GM18526 (cell line): ENCODE measurements around the gene ICAM4.

Experiments used
- POLR2A ChIP-seq: IDR thresholded peaks from 3 replicates; pipeline ENCODE4 v1.6.1; 2011; ENCODE audit not compliant: insufficient read length; ENCODE audit errors: extremely low read depth

ICAM4 gene, protein sequence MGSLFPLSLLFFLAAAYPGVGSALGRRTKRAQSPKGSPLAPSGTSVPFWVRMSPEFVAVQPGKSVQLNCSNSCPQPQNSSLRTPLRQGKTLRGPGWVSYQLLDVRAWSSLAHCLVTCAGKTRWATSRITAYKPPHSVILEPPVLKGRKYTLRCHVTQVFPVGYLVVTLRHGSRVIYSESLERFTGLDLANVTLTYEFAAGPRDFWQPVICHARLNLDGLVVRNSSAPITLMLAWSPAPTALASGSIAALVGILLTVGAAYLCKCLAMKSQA

DNA sequence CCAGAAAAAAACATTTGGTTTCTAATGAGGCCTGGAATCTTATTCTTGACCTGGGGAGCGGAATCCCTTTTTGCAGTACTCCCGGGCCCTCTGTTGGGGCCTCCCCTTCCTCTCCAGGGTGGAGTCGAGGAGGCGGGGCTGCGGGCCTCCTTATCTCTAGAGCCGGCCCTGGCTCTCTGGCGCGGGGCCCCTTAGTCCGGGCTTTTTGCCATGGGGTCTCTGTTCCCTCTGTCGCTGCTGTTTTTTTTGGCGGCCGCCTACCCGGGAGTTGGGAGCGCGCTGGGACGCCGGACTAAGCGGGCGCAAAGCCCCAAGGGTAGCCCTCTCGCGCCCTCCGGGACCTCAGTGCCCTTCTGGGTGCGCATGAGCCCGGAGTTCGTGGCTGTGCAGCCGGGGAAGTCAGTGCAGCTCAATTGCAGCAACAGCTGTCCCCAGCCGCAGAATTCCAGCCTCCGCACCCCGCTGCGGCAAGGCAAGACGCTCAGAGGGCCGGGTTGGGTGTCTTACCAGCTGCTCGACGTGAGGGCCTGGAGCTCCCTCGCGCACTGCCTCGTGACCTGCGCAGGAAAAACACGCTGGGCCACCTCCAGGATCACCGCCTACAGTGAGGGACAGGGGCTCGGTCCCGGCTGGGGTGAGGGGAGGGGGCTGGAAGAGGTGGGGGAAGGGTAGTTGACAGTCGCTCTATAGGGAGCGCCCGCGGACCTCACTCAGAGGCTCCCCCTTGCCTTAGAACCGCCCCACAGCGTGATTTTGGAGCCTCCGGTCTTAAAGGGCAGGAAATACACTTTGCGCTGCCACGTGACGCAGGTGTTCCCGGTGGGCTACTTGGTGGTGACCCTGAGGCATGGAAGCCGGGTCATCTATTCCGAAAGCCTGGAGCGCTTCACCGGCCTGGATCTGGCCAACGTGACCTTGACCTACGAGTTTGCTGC is at the start of gene ICAM4:
ICAM4 (plus strand) TSS at position 153 of the 935 bp plus-strand sequence; CDS start at position 211, 58 bp downstream.
- TF ChIP-seq POLR2A, result peak; percentile 24

DNA sequence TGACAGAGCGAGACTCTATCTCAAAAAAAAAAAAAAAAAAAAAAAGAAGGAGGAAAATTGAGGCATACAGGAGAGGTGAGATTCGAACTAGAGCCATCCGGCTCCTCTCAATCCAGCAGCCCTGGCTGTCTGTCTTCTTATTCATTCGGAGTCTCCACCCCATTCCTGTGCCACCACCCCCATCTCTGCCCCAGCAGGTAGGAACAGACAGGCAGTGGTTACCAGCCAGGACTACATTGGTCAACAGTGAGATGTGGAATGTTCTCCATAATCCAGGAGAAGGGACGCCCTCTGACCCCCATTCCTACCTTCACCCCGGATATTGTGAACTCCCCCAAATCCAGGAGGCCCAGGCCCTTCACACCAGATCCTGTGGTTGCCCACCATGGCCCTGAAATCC is 49.1 kb upstream of the ICAM4 start:
- TF ChIP-seq POLR2A, result no peak

DNA sequence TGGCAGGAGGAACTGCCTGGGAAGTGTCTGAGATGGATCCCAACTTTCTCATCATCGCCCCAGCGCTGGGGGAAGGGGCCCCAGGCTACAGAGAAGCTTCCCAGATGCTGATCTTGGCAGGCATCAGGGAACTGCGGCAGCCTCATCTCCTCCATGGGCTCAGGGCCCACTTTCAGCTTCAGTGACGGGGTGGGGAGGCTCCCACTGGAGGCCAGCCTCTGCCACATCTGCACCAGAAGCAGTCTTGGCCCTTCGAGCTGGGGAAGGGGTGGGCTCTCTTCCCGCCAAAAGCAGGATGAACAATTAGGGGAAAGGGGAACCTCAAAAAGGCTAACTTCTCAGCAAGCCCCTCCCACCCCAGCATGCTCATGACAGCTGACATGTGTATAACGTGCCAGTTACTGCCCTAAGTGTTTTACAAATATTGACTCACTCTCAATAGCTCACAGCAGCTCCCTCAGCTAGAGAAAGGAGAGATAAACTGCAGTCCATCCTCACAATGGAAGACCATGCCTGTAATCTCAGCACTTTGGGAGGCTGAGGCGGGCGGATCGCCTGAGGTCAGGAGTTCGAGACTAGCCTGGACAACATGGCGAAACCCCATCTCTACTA is 48.5 kb upstream of the ICAM4 start:
- no peak for TF ChIP-seq POLR2A

DNA sequence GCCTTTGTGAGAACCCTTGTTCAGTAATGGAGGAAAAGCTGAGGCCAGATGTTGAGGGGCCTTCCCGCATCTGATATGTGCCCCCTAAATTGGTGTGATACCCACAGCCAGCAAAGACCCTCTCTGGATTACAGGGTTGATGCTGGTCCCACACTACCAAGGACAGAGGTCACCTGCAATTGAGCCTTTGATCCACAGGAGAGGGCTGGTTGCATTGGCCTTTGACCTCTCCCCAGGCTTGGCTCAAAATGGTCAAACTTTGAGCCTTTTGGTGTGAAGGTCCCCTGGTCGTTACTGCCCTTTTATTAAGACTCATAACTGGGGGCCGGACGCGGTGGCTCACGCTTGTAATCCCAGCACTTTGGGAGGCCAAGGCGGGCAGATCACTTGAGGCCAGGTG is 43.1 kb upstream of the ICAM4 start:
- no peak for TF ChIP-seq POLR2A

DNA sequence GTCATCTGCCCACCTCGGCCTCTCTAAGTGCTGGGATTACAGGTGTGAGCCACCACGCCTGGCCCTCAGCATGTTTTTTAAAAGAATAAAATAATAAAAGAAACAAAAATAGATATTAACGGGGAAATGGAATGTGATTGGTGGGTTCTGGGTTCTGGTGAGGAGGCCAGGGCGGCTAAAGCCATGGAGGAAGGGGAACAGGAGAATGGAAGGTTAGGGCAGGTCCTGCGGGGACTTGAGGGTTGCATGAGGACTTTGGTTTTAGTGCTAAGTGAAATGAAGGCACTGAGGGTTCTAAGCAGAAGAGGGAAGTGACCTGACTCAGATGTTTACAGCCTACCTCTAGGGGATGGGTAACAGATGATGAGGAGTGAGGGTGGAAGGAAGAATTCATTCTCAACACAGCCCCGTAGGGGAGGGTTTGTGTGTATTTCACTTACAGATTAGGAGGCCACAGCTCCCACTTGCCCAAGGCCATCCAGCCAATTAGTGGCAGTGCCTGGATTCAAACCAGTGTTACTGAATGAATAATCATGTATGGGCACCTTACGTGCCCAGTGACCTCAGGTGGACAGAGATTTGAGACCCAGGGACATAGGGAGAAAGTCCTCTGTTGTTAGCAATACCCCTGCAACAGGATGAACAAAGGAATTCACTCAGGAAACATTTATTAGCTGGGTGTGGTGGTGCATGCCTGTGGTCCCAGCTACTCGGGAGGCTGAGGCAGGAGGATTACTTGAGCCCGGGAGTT is 41.4 kb upstream of the ICAM4 start:
- no peak for TF ChIP-seq POLR2A

DNA sequence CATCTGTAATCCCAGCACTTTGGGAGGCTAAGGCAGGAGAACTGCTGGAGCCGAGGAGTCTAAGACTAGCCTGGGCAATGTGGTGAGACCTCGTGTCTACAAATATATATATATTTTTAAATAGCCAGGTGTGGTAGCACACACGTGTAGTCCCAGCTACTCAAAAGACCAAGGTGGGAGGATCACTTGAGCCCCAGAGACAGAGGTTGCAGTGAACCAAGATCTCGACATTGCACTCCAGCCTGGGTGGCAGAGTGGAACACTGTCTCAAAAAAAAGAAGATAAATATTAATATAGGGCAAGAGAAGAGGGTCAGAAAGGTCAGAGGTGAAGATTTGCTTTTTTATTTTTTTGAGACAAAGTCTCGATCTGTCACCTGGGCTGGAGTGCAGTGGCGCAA is 40.2 kb upstream of the ICAM4 start:
- TF ChIP-seq POLR2A, result no peak

DNA sequence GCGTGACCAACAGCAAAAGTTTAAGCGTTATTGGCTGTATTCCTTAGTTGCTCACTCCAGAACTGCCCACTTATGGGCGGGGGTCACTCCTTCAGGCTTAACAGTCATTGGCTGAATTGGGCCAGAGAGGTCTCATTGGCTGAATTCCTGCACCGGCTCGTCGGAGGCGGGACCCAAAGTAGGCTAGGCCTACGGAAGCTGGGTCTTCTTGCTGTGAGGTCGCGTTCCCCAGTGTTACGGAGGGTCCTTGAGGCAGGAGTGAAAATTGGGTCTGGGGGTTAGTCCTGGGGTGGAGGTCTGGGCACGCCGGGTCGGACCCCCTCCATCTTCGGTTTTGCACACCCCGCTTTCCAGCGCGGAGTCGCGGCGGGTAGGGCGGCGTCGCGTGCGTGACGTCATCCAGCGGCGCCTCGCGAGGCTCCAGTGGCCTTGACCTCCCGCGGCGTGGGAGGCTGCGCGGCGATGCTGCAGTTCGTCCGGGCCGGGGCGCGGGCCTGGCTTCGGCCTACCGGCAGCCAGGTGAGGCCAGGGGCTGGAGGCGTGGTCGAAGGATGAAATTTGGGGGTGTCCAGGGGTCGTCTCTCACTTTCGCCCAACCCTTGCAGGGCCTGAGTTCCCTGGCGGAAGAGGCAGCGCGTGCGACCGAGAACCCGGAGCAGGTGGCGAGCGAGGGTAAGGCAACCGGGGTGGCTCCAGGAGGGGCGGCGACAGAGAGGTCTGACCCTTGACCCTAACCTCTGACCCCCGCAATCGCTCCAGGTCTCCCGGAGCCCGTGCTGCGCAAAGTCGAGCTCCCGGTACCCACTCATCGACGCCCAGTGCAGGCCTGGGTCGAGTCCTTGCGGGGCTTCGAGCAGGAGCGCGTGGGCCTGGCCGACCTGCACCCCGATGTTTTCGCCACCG is 34.7 kb upstream of the ICAM4 start, which contains the start of gene MRPL4:
MRPL4 (plus strand) TSS at position 423 of the 903 bp plus-strand sequence; CDS start at position 463, 40 bp downstream.
- TF ChIP-seq POLR2A, result peak; percentile 78

DNA sequence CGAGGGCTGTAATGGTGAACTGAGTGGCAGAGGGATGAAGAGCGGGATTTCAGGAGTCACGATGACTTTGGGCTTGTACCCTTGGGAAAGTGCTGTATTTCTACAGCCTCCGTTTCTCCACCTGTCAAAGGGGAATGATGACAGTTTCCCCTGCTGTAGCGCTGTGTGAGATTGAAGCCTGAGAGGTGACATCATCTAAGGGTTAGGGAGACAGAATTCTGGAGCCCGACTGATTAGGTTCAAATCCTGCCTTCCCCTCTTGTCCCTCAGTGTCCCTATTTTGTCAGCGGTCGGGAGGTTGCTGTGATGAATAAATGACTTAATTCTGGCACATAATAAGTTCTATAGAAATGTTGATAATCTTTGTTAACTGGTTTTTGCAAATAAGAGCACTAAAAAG is 34.0 kb upstream of the ICAM4 start:
- TF ChIP-seq POLR2A, result no peak

DNA sequence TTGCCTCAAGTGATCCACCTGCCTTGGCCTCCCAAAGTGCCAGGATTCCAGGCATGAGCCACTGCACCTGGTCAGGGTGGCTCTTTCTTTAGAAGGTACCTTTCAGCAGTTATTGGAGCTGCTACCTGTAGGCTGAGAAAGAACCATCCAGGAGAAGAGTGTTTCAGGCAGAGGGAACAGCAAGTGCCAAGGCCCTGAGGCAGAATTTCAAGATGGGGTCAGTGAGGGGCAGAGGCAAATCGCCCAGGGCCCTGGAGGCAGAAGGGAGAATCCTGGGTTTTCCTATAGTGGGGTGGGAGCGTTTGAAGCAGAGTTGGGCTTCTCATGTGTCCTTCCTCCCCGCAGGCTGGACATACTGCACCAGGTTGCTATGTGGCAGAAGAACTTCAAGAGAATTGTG is 32.5 kb upstream of the ICAM4 start:
- TF ChIP-seq POLR2A, result no peak

DNA sequence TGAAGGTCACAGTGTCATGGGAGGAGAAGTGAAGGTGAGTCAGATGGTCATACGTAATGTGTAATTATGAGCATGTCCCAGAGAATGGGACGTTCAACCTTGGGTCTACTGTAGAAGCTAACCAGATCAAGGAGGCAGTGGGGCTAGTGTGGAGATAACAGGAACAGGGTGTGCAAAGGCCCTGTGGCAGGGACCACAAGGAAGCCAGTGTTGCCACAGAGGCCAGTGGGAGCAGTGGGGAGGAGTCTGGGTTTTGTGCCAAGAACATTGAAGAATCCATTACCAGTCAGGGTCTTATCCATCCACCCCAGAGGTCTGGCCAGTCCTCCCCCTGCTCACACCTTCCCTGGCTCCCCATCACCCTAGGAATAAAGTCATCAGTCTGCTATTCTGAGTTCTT is 31.4 kb upstream of the ICAM4 start:
- TF ChIP-seq POLR2A, result no peak

DNA sequence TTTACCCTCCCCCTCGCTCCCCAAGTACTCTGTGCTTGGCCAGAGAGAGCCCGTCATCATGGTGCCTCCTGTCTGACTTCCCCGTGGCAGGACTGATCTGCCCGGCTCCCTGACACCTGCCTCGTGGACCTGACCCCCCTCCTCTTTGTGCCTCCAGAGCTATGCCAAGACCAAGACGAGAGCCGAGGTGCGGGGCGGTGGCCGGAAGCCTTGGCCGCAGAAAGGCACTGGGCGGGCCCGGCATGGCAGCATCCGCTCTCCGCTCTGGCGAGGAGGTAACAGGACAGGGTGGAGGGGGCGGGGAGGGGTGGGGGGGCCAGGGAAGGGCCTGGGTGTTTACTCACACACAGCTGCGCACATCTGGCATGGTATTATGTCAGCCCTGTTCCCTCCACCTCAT is 30.2 kb upstream of the ICAM4 start:
- no peak for TF ChIP-seq POLR2A

DNA sequence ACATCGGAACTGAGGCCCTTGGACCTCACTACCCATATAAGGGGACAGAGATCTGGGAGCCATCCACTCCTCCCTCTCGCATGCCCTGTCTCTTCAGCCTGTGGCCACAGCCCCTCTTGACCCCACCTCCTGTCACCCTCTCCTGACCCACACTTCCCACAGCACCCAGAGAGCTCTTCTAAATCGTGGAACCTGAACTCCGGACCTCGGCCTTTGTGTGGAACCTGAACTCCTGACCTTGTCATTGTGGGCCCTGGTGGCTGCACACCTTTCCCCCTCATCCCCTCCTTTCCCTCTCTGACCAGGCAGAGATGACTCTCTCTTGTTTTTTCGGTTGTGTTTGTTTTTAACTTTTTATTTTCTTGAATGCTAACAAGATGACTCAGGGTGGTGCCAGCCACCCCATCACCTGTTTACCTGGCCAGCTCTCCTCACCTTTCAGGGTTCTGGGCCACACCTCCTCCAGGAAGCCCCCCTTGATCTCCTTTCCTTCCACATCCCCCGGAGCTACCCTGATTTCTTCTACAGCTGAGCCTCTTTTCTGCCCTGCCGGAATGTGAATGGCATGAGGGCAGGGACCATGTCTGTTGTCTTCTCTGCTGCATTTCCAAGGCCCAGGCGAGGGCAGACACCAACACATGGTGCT is 29.7 kb upstream of the ICAM4 start:
- no peak for TF ChIP-seq POLR2A

DNA sequence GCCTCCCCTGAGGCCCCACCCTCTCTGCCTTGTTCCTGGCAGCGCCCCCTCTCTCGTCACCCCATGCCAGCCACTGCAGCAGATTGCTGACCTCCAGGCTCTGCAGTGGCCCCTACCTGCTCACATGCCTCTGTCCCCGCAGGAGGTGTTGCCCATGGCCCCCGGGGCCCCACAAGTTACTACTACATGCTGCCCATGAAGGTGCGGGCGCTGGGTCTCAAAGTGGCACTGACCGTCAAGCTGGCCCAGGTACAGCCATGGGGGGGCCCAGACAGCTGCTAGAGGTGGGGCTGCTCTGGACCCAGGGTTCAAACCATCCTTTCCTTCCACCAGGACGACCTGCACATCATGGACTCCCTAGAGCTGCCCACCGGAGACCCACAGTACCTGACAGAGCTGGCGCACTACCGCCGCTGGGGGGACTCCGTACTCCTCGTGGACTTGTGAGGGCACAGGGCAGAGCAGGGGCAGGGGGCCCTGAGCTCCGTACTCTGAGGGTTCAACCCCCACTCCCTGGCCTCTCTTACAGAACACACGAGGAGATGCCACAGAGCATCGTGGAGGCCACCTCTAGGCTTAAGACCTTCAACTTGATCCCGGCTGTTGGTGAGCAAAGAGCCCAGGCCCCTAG is 28.6 kb upstream of the ICAM4 start:
- TF ChIP-seq POLR2A, result no peak
